ENCODE results near the gene ITGB1BP1. TPM values are rescaled to one million over a fixed set of nuclear protein-coding genes. Genes with fewer than 3 reads are reported as not detected.

ITGB1BP1 gene
- total RNA-seq, 2 donors from 2014 or later: 26.9 to 36.8 TPM

DNA sequence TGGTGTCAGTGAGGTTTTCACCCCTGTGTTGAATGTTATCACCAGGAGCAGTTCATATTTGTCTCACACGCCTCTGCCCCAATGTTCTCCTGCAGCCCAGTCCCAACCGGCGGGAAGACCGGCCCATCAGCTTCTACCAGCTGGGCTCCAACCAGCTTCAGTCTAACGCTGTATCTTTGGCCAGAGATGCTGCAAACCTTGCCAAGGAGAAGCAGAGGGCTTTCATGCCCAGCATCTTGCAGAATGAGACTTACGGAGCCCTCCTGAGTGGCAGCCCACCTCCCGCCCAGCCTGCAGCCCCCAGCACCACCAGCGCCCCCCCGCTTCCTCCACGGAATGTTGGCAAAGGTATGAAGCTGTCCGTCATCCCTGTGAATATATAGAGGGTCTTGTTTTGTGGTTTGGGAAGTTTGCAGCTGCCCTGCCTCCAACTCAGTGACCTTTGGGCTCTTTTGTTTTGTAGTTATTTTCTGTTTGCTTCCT lies 35.1 kb downstream of the ITGB1BP1 start:
- H3K9me3 ChIP-seq: no peaks in the 10 kb centered on the region
- no peaks in the 10 kb centered on the region for H3K27me3 ChIP-seq (replicated peaks; ENCODE audit: insufficient read depth)
- TF ChIP-seq POLR2A (IDR thresholded peaks at IDR 0.05) (no peak), POLR2AphosphoS5 (IDR thresholded peaks at IDR 0.05) (no peak)
- TF ChIP-seq, protein P1, sequence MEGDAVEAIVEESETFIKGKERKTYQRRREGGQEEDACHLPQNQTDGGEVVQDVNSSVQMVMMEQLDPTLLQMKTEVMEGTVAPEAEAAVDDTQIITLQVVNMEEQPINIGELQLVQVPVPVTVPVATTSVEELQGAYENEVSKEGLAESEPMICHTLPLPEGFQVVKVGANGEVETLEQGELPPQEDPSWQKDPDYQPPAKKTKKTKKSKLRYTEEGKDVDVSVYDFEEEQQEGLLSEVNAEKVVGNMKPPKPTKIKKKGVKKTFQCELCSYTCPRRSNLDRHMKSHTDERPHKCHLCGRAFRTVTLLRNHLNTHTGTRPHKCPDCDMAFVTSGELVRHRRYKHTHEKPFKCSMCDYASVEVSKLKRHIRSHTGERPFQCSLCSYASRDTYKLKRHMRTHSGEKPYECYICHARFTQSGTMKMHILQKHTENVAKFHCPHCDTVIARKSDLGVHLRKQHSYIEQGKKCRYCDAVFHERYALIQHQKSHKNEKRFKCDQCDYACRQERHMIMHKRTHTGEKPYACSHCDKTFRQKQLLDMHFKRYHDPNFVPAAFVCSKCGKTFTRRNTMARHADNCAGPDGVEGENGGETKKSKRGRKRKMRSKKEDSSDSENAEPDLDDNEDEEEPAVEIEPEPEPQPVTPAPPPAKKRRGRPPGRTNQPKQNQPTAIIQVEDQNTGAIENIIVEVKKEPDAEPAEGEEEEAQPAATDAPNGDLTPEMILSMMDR (IDR thresholded peaks at IDR 0.05): no peak
- 91% methylated on average over 11 of the region's 11 CpGs for WGBS
- H3K36me3 ChIP-seq: no peaks in the 10 kb centered on the region
- no peak for DNase-seq (ENCODE audit: low spot score)
- no peak overlapping the region for H3K27ac ChIP-seq
- no peaks in the 10 kb centered on the region for H3K4me1 ChIP-seq (replicated peaks)
- intact Hi-C loops (cut with DNase I): no loop called here
- no peak overlapping the region for H3K4me3 ChIP-seq

DNA sequence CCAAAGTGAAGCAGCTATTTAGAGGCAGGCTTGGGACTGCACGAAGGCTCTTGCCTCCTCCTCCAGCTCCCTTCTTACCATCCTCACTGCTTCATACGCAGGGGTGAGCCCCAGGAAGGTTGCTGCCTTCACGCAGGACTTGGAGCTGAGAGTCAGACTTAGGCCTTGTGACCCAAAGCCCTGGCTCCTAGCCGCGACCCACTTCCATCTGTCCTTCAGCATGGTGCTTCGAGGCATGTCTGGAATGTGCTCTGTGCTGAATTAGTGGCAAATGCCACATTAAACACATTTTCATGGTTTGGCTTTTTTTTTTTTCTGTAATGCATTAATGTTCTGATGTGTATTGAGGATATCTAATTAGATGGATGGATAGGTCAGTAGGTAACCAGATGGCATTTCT lies 37.5 kb downstream of the ITGB1BP1 start:
- Histone ChIP-seq H3K9me3 (no peaks in the 10 kb centered on the region), H3K27ac (no peak overlapping the region), H3K36me3 (no peaks in the 10 kb centered on the region), H3K4me1 (replicated peaks) (no peaks in the 10 kb centered on the region), H3K4me3 (no peak overlapping the region), H3K27me3 (replicated peaks; ENCODE audit: insufficient read depth) (no peaks in the 10 kb centered on the region)
- WGBS: 98% methylated on average over 6 of the region's 6 CpGs
- no peak for TF ChIP-seq POLR2A (IDR thresholded peaks at IDR 0.05)
- no peak for TF ChIP-seq POLR2AphosphoS5 (IDR thresholded peaks at IDR 0.05)
- TF ChIP-seq, protein P1 (IDR thresholded peaks at IDR 0.05): no peak
- no peak for DNase-seq (ENCODE audit: low spot score)
- intact Hi-C loops (cut with DNase I): no loop called here

DNA sequence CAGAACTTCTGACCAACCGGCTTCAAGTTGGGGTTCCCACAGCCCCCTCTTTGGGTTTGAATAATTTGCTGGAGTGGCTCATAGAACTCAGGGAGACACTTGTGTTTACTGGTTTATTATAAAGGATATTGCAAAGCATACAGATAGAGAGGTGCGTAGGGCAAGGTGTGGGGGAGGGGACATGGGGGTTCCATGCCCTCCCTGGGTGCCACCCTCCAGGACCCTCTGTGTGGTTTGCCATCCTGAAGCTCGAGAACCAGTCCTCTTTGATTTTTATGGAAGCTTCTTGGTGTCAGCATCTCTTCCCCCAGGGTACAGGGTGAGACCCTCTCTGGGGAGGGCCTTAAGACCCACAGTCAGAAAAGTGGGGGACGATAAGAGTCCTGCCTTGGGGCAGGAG lies 38.8 kb downstream of the ITGB1BP1 start:
- TF ChIP-seq POLR2AphosphoS5 (IDR thresholded peaks at IDR 0.05) (no peak), POLR2A (IDR thresholded peaks at IDR 0.05) (no peak)
- TF ChIP-seq, protein P1 (IDR thresholded peaks at IDR 0.05): no peak
- Histone ChIP-seq H3K36me3 (no peaks in the 10 kb centered on the region), H3K27me3 (replicated peaks; ENCODE audit: insufficient read depth) (no peaks in the 10 kb centered on the region), H3K9me3 (no peaks in the 10 kb centered on the region), H3K4me1 (replicated peaks) (no peaks in the 10 kb centered on the region), H3K27ac (no peak overlapping the region), H3K4me3 (no peak overlapping the region)
- DNase-seq (ENCODE audit: low spot score): no peak
- intact Hi-C loops (cut with DNase I): no loop called here
- 98% methylated on average over 4 of the region's 4 CpGs for WGBS

DNA sequence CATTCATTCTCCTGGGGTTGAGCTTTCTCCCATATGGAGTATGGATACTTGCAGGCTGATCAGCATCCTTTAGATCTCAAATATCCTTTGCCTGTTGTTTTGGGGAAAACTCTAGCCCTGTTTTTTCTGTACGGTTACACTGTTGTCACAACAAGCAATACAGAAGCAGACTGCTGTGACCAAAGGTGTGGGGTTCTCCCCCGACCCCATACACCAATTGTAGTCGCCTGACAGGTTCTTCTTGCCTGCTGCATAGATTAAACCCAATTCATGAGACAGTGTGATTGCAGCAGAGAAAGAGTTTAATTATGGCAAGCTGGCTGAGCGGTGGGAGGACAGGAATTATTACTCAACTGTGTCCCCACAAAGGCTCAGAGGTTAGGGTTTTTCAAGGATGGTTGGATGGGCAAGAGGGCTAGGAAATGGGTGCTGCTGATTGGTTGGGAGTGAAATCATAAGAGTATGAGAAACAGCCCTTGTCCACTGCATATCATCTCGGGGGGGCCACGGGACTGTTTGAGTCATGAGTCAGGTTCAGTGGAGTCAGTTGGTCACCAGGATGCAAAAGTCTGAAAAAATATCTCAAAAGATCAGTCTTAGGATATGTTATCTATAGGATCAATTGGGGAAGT lies 40.6 kb downstream of the ITGB1BP1 start:
- no peak overlapping the region for H3K4me3 ChIP-seq
- 92% methylated on average over 6 of the region's 6 CpGs for WGBS
- no peaks in the 10 kb centered on the region for H3K36me3 ChIP-seq
- no peak overlapping the region for H3K27ac ChIP-seq
- TF ChIP-seq POLR2AphosphoS5 (IDR thresholded peaks at IDR 0.05) (no peak), POLR2A (IDR thresholded peaks at IDR 0.05) (no peak)
- TF ChIP-seq, protein P1 (IDR thresholded peaks at IDR 0.05): no peak
- no peaks in the 10 kb centered on the region for H3K9me3 ChIP-seq
- H3K4me1 ChIP-seq (replicated peaks): no peaks in the 10 kb centered on the region
- no peaks in the 10 kb centered on the region for H3K27me3 ChIP-seq (replicated peaks; ENCODE audit: insufficient read depth)
- DNase-seq (ENCODE audit: low spot score): no peak
- intact Hi-C loops (cut with DNase I): no loop called here

All from prostate gland (tissue), 2 donors.